K562 (cell line): ENCODE data around the gene ADGRD1. TPM values are rescaled to one million over a fixed set of nuclear protein-coding genes. Genes with fewer than 3 reads are reported as not detected.

ENCODE experiments used
- ATAC-seq: fragments of 200-7000 bp; cut with Tn5 transposase; 3 replicates; pipeline ENCODE4 v1.9.1; 2020; ENCODE audit warnings: moderate library complexity
- BruUV-seq: library from RNA; stranded (reverse); fragments of 400-500 nt; replicated peaks from 2 replicates; lab custom pipeline; 2021; lab: Mats Ljungman, UMichigan
- CTCF ChIA-PET: fragments of 300-600 bp; formaldehyde crosslinking; extraction: SDS; loops from one replicate; lab custom pipeline; 2021; ENCODE audit warnings: low intra/inter-chr PET ratio; lab: Yijun Ruan, JAX
- POLR2A ChIA-PET: fragments of 300-600, 350-650 bp; sonication (Branson Sonifier 250); formaldehyde crosslinking; extraction: SDS; loops from one replicate; lab custom pipeline; 2021; ENCODE audit warnings: antibody characterized with exemption, inconsistent platforms; lab: Yijun Ruan, JAX
- DNase-seq, 4 experiments: peaks; one replicate each; pipeline versions ENCODE4 v3.0.0 to v3.0.0-alpha.2; 2011 to 2018; ENCODE audit warnings: low spot score in 3 of 4, mixed read lengths in 3 of 4; ENCODE audit errors: extremely low read depth in 1 of 4
- FAIRE-seq: peaks from 2 replicates; lab custom pipeline; 2011; peaks lifted over from hg19 to GRCh38; lab: Jason Lieb, UNC
- H2AFZ ChIP-seq: 2 replicates; pipeline ENCODE4 v1.6.0; 2011; ENCODE audit warnings: low read depth, low read length, control low read depth, inconsistent platforms
- H3K27ac ChIP-seq: fragments of 200-600 bp; 3 replicates; pipeline ENCODE4 v1.8.0; 2011; ENCODE audit warnings: low read depth, mild to moderate bottlenecking, control low read depth, inconsistent platforms, low read length, moderate library complexity, mixed read lengths; ENCODE audit errors: extremely low read depth
- H3K27me3 ChIP-seq, 2 experiments: fragments of 300-600 bp in 1 of 2; 2 replicates in 1 of 2; 3 replicates in 1 of 2; pipeline versions ENCODE4 v1.6.0 to v1.8.0; 2011; ENCODE audit warnings: inconsistent platforms in 2 of 2, low read length in 2 of 2, mild to moderate bottlenecking in 1 of 2, mixed read lengths in 1 of 2, moderate library complexity in 1 of 2; ENCODE audit not compliant: control insufficient read depth in 2 of 2, insufficient read depth in 2 of 2
- H3K36me3 ChIP-seq: fragments of 300-600 bp; 3 replicates; pipeline ENCODE4 v1.8.0; 2011; ENCODE audit warnings: mild to moderate bottlenecking, low read length, inconsistent platforms; ENCODE audit not compliant: control insufficient read depth, insufficient read depth
- H3K4me1 ChIP-seq, 2 experiments: fragments of 200-600 bp in 1 of 2; replicated peaks in 1 of 2; 2 replicates in 1 of 2; 3 replicates in 1 of 2; pipeline versions ENCODE4 v1.5.1 to v1.8.0; 2011; ENCODE audit warnings: inconsistent platforms in 2 of 2, low read length in 2 of 2, mild to moderate bottlenecking in 1 of 2, mixed read lengths in 1 of 2, moderate library complexity in 1 of 2; ENCODE audit not compliant: control insufficient read depth in 2 of 2, insufficient read depth in 2 of 2
- H3K4me2 ChIP-seq: 2 replicates; pipeline ENCODE4 v1.6.1; 2011; ENCODE audit warnings: low read length, control low read depth, inconsistent platforms, mixed read lengths; ENCODE audit not compliant: insufficient read depth
- H3K4me3 ChIP-seq: fragments of 200-600 bp; sonication (generic), shearing (Covaris generic); 2 replicates; pipeline ENCODE4 v1.5.1; 2016; ENCODE audit warnings: control low read depth, inconsistent platforms
- H3K79me2 ChIP-seq: fragments of 200-600 bp; 3 replicates; pipeline ENCODE4 v1.8.0; 2011; ENCODE audit warnings: low read length, inconsistent platforms; ENCODE audit not compliant: control insufficient read depth, insufficient read depth
- H3K9ac ChIP-seq, 2 experiments: 2 replicates each; pipeline versions ENCODE4 v1.6.0 to v1.6.1; 2011; ENCODE audit warnings: low read depth in 2 of 2, low read length in 2 of 2, control low read depth in 1 of 2, inconsistent platforms in 1 of 2, mild to moderate bottlenecking in 1 of 2, mixed read lengths in 1 of 2; ENCODE audit not compliant: insufficient read depth in 1 of 2
- H3K9me1 ChIP-seq: one replicate; pipeline ENCODE4 v1.6.0; 2011; ENCODE audit warnings: inconsistent platforms, mild to moderate bottlenecking, low read length, moderate library complexity; ENCODE audit not compliant: control insufficient read depth, insufficient read depth
- H3K9me3 ChIP-seq: replicated peaks from 2 replicates; pipeline ENCODE4 v1.5.1; 2011; ENCODE audit warnings: low read depth, low read length, inconsistent platforms; ENCODE audit not compliant: control insufficient read depth, insufficient read depth
- H4K20me1 ChIP-seq: replicated peaks from 2 replicates; pipeline ENCODE4 v1.6.1; 2011; ENCODE audit warnings: low read length, inconsistent platforms, mixed read lengths; ENCODE audit not compliant: control insufficient read depth, insufficient read depth
- FOXK2 ChIP-seq, 2 experiments: fragments of 450-650 bp; IDR thresholded peaks in 1 of 2; conservative IDR thresholded peaks in 1 of 2; 2 replicates each; pipeline ENCODE4 v1.6.1; 2016; ENCODE audit warnings: low read depth in 2 of 2, mild to moderate bottlenecking in 1 of 2
- TCF7L2 ChIP-seq: fragments of 150-350 bp; IDR thresholded peaks from 2 replicates; pipeline ENCODE4 v1.6.1; 2016; ENCODE audit warnings: low read depth, mild to moderate bottlenecking, low read length, moderate library complexity
- ZNF274 ChIP-seq: IDR thresholded peaks from 2 replicates; pipeline ENCODE4 v1.6.1; 2011; ENCODE audit warnings: low read depth, mild to moderate bottlenecking, low read length, moderate library complexity, borderline replicate concordance
- ZNF41 ChIP-seq: fragments of 250-450 bp; sonication (Bioruptor Pico); conservative IDR thresholded peaks from 2 replicates; pipeline ENCODE4 v1.4.0; 2020; ENCODE audit warnings: mild to moderate bottlenecking
- WGBS: fragments of 100-300 bp; shearing (Covaris generic); methylation state at CpG from one replicate; pipeline ENCODE4 v1.1.6; 2016; ENCODE audit warnings: low coverage, mixed read lengths; ENCODE audit not compliant: insufficient coverage; ENCODE audit errors: missing lambda C conversion rate; 5-methylcytosine and 5-hydroxymethylcytosine counted together
- in situ Hi-C: fragments of 300-500 bp; cut with MboI; formaldehyde crosslinking; loops from 4 replicates; pipeline ENCODE4 v1.15.0; 2018; ENCODE audit warnings: inconsistent platforms, mixed read lengths
- intact Hi-C: fragments of 100-400 bp; cut with micrococcal nuclease; formaldehyde crosslinking; loops from 2 replicates; pipeline ENCODE4 v1.14.2; 2022
- polyA plus RNA-seq, 8 experiments: library from polyadenylated mRNA; depleted of rRNA in 4 of 8; stranded (reverse) in 5 of 8; unstranded in 3 of 8; fragments of >200 nt; fragmentation: Nextera tagmentation in 2 of 8; fragmentation: Illumina TruSeq in 1 of 8; extraction: Ambion mirVana in 2 of 8; extraction: Trizol in 1 of 8; gene quantifications; 2 replicates each; pipeline versions ENCODE4 v1.2.1 to v1.2.3, GENCODE V29; 2011 to 2014; ENCODE audit warnings: inconsistent platforms in 1 of 8, missing spikeins in 1 of 8
- total RNA-seq, 7 experiments: library from RNA; depleted of rRNA in 6 of 7; stranded (reverse); fragments of >200 nt in 6 of 7; fragmentation: Illumina TruSeq in 2 of 7; extraction: Trizol in 2 of 7; gene quantifications; 2 replicates each; pipeline versions ENCODE4 v1.2.1 to v1.2.3, GENCODE V29; 2011 to 2021; ENCODE audit warnings: low replicate concordance in 1 of 7
- TF ChIP-seq, protein P1 (sequence below), 2 experiments: fragments of 450-650 bp; conservative IDR thresholded peaks; 2 replicates each; pipeline ENCODE4 v1.6.1; 2017; ENCODE audit warnings: mild to moderate bottlenecking in 2 of 2, moderate library complexity in 2 of 2
- TF ChIP-seq, protein P2 (sequence below): fragments of 250-450 bp; sonication (Bioruptor Pico); IDR thresholded peaks from 2 replicates; pipeline ENCODE4 v1.5.0; 2021
- TF ChIP-seq, protein P3 (sequence below): fragments of 200-600 bp; sonication (generic); IDR thresholded peaks from one replicate; pipeline ENCODE4 v1.6.1; 2012; ENCODE audit warnings: mild to moderate bottlenecking, low read depth, low read length, inconsistent platforms

The ADGRD1 gene
- total and polyA plus RNA-seq, 9 of the 15 experiments (the other 6 are each of a cell fraction or from before 2014, with no cell fraction given), result 1.7 to 11.7 (median 3.3) TPM

DNA sequence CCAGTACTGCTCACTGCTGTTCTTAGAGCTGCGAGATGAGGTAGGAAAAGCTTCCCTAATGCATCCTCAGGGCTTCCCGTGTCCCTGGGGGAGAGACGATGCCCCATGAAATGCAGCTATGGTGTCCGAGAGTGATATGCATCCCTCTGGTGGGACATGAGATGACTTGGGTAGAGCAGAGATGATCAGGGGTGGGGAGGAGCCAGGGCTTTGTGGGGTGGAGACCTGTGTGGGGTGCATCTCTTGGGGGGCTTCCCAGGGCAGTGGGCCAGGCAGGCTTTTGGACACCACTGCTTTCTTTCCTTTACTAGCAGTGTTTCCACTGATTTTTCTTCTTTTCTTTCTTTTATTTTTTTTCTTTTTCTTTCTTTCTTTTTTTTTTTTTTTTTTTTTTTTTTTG lies 147.3 kb downstream of the ADGRD1 start:
- Histone ChIP-seq H4K20me1 (no peaks in the 10 kb centered on the region; the same call in 1 of the 2 replicates), H3K9ac (no peak overlapping the region), H3K9me1 (no peaks in the 10 kb centered on the region), H3K79me2 (no peaks in the 10 kb centered on the region), H3K4me2 (no peak overlapping the region), H3K36me3 (no peaks in the 10 kb centered on the region), H3K4me1 (peaks cover 0 to 35% of the 10 kb centered on the region in 2 experiments; a peak in 2 of 5 replicates), H3K27ac (no peak overlapping the region), H3K4me3 (no peak overlapping the region), H2AFZ (no peak overlapping the region), H3K27me3 (peaks cover 7 to 34% of the 10 kb centered on the region in 2 experiments; a peak in 4 of 5 replicates), H3K9me3 (no peaks in the 10 kb centered on the region)
- FAIRE-seq (no peak), ATAC-seq (no peak), DNase-seq (no peak)
- no TSS peak for BruUV-seq
- in situ Hi-C loops (loop anchor here (10.0 kb wide), 1 partner anchor 734 kb away; no protein-coding TSS in a partner anchor), intact Hi-C loops (loop anchor here (10.0 kb wide), 2 partner anchors 336 to 734 kb away; no protein-coding TSS in a partner anchor)
- ChIA-PET CTCF (no interaction called here), POLR2A (interaction anchor here (1.0 kb wide), 1 partner anchor 101 kb away, joined by 3 read pairs; no protein-coding TSS in a partner anchor)
- TF ChIP-seq, protein P1, sequence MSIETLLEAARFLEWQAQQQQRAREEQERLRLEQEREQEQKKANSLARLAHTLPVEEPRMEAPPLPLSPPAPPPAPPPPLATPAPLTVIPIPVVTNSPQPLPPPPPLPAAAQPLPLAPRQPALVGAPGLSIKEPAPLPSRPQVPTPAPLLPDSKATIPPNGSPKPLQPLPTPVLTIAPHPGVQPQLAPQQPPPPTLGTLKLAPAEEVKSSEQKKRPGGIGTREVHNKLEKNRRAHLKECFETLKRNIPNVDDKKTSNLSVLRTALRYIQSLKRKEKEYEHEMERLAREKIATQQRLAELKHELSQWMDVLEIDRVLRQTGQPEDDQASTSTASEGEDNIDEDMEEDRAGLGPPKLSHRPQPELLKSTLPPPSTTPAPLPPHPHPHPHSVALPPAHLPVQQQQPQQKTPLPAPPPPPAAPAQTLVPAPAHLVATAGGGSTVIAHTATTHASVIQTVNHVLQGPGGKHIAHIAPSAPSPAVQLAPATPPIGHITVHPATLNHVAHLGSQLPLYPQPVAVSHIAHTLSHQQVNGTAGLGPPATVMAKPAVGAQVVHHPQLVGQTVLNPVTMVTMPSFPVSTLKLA (conservative IDR thresholded peaks at IDR 0.05), result no peak
- TF ChIP-seq, protein P2, sequence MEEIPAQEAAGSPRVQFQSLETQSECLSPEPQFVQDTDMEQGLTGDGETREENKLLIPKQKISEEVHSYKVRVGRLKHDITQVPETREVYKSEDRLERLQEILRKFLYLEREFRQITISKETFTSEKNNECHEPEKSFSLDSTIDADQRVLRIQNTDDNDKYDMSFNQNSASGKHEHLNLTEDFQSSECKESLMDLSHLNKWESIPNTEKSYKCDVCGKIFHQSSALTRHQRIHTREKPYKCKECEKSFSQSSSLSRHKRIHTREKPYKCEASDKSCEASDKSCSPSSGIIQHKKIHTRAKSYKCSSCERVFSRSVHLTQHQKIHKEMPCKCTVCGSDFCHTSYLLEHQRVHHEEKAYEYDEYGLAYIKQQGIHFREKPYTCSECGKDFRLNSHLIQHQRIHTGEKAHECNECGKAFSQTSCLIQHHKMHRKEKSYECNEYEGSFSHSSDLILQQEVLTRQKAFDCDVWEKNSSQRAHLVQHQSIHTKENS (CRISPR knock-in tag), result no peak
- TF ChIP-seq, protein P3, sequence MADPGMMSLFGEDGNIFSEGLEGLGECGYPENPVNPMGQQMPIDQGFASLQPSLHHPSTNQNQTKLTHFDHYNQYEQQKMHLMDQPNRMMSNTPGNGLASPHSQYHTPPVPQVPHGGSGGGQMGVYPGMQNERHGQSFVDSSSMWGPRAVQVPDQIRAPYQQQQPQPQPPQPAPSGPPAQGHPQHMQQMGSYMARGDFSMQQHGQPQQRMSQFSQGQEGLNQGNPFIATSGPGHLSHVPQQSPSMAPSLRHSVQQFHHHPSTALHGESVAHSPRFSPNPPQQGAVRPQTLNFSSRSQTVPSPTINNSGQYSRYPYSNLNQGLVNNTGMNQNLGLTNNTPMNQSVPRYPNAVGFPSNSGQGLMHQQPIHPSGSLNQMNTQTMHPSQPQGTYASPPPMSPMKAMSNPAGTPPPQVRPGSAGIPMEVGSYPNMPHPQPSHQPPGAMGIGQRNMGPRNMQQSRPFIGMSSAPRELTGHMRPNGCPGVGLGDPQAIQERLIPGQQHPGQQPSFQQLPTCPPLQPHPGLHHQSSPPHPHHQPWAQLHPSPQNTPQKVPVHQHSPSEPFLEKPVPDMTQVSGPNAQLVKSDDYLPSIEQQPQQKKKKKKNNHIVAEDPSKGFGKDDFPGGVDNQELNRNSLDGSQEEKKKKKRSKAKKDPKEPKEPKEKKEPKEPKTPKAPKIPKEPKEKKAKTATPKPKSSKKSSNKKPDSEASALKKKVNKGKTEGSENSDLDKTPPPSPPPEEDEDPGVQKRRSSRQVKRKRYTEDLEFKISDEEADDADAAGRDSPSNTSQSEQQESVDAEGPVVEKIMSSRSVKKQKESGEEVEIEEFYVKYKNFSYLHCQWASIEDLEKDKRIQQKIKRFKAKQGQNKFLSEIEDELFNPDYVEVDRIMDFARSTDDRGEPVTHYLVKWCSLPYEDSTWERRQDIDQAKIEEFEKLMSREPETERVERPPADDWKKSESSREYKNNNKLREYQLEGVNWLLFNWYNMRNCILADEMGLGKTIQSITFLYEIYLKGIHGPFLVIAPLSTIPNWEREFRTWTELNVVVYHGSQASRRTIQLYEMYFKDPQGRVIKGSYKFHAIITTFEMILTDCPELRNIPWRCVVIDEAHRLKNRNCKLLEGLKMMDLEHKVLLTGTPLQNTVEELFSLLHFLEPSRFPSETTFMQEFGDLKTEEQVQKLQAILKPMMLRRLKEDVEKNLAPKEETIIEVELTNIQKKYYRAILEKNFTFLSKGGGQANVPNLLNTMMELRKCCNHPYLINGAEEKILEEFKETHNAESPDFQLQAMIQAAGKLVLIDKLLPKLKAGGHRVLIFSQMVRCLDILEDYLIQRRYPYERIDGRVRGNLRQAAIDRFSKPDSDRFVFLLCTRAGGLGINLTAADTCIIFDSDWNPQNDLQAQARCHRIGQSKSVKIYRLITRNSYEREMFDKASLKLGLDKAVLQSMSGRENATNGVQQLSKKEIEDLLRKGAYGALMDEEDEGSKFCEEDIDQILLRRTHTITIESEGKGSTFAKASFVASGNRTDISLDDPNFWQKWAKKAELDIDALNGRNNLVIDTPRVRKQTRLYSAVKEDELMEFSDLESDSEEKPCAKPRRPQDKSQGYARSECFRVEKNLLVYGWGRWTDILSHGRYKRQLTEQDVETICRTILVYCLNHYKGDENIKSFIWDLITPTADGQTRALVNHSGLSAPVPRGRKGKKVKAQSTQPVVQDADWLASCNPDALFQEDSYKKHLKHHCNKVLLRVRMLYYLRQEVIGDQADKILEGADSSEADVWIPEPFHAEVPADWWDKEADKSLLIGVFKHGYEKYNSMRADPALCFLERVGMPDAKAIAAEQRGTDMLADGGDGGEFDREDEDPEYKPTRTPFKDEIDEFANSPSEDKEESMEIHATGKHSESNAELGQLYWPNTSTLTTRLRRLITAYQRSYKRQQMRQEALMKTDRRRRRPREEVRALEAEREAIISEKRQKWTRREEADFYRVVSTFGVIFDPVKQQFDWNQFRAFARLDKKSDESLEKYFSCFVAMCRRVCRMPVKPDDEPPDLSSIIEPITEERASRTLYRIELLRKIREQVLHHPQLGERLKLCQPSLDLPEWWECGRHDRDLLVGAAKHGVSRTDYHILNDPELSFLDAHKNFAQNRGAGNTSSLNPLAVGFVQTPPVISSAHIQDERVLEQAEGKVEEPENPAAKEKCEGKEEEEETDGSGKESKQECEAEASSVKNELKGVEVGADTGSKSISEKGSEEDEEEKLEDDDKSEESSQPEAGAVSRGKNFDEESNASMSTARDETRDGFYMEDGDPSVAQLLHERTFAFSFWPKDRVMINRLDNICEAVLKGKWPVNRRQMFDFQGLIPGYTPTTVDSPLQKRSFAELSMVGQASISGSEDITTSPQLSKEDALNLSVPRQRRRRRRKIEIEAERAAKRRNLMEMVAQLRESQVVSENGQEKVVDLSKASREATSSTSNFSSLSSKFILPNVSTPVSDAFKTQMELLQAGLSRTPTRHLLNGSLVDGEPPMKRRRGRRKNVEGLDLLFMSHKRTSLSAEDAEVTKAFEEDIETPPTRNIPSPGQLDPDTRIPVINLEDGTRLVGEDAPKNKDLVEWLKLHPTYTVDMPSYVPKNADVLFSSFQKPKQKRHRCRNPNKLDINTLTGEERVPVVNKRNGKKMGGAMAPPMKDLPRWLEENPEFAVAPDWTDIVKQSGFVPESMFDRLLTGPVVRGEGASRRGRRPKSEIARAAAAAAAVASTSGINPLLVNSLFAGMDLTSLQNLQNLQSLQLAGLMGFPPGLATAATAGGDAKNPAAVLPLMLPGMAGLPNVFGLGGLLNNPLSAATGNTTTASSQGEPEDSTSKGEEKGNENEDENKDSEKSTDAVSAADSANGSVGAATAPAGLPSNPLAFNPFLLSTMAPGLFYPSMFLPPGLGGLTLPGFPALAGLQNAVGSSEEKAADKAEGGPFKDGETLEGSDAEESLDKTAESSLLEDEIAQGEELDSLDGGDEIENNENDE, result no peak
- no peak for TF ChIP-seq ZNF274
- TF ChIP-seq FOXK2 (conservative IDR thresholded peaks at IDR 0.05 in 1 of 2, IDR thresholded peaks at IDR 0.05 in 1 of 2; ENCODE audit: low read depth in 2 of 2), result no peak
- no peak for TF ChIP-seq ZNF41 (CRISPR knock-in tag)
- TF ChIP-seq TCF7L2, result no peak
- 3% methylated on average over 4 of the region's 4 CpGs for WGBS
